ENCODE measurements around the gene KIAA0930.

KIAA0930 gene

DNA sequence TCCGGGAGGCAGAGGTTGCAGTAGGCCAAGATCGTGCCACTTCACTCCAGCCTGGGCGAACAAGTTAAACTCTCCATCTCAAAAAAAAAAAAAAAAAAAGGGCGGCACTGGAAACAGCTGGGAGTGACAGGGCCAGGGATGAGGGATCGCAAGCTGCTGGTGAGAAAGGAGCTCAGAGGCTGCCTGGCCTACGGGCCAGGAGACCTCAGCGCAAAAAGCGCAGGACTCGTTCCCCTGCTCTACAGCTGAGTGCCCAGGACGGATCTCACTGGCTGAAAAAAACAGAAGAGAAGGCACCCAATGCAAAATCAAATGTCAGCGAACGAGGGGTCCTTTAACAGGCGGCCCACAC, 77.6 kb downstream of the KIAA0930 start:
- TF ChIP-seq, protein P1, sequence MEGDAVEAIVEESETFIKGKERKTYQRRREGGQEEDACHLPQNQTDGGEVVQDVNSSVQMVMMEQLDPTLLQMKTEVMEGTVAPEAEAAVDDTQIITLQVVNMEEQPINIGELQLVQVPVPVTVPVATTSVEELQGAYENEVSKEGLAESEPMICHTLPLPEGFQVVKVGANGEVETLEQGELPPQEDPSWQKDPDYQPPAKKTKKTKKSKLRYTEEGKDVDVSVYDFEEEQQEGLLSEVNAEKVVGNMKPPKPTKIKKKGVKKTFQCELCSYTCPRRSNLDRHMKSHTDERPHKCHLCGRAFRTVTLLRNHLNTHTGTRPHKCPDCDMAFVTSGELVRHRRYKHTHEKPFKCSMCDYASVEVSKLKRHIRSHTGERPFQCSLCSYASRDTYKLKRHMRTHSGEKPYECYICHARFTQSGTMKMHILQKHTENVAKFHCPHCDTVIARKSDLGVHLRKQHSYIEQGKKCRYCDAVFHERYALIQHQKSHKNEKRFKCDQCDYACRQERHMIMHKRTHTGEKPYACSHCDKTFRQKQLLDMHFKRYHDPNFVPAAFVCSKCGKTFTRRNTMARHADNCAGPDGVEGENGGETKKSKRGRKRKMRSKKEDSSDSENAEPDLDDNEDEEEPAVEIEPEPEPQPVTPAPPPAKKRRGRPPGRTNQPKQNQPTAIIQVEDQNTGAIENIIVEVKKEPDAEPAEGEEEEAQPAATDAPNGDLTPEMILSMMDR (IDR thresholded peaks at IDR 0.05): no peak

DNA sequence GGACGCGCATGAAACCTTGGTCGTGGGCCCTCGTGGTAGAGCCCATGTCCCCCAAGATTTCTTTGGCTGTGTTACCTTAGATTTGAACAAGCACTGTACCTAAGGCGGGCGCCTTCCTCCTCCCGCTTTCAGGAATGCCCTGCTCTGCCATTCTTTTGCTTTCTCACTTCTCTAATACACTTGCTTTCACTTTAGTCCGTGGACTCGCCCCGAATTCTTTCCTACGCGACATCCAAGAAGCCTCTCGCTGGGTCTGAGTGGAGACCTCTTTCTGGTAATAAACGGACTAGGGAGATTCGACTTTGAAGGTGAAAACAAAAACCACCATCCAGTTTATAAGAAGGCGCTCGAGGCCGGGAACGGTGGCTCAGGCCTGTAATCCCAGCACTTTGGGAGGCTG, 78.2 kb downstream of the KIAA0930 start:
- TF ChIP-seq, protein P1 (IDR thresholded peaks at IDR 0.05): no peak

DNA sequence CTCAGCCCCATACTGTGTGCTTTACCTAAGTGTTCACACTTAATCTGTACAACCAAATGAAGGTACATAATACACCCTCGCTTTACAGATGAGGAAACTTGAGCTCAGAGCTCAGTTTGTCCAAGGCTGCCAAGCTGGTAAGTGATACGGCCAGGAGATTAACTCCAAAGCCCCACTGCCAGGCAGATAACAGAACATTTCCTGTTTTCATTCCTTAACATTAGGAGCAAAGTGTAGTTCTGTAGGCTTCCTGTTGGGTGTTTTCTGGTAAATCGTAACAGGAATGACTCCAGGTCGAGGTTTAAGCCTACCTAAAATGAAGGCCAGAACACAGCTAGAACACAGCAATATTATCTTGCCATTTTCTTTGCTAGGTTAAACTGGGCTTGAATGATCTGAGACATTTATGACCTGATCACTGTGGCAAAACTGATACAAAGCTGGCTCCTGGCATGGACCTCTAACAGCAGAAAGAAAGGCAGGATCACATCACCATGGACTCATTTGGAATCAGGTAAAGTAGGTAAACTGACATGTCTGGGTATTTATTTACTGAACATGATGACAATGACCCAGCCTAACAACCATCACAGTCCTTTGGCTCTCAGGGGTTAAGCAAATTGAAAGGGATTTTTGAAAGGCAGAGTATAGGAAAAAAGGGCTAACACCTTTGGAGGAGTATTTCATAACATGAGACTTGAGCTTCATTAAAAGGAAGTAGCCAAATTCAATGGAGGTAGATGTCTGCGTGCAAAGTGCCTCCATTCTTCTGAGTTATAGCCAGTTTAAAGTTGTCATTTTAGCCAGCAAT, 80.8 kb downstream of the KIAA0930 start:
- TF ChIP-seq, protein P1 (IDR thresholded peaks at IDR 0.05): no peak

DNA sequence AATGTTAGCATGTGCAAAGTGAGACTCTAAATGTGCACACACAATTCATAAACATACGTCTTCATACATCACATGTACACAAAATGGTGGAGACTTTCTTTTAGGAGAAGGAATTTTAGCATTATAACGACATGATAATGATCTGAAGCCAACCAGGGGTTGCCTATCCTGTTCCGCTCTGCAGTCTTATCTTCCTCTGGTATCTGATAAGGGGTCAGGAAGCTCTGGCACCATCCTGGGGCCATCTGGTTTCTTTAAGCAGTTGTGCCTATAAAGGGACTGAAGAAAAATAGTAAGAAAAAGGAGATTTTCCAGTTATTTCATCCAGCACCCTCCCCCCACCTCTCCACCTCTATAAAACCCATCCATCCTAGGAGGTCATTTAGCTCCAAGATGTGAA, 82.8 kb downstream of the KIAA0930 start:
- TF ChIP-seq, protein P1 (IDR thresholded peaks at IDR 0.05): no peak

GRCh38 chr22:45155050-45155840, 85.4 kb downstream of the KIAA0930 start:
- TF ChIP-seq, protein P1 (IDR thresholded peaks at IDR 0.05): no peak

GRCh38 chr22:45154383-45154782, 86.3 kb downstream of the KIAA0930 start:
- TF ChIP-seq, protein P1 (IDR thresholded peaks at IDR 0.05): no peak

DNA sequence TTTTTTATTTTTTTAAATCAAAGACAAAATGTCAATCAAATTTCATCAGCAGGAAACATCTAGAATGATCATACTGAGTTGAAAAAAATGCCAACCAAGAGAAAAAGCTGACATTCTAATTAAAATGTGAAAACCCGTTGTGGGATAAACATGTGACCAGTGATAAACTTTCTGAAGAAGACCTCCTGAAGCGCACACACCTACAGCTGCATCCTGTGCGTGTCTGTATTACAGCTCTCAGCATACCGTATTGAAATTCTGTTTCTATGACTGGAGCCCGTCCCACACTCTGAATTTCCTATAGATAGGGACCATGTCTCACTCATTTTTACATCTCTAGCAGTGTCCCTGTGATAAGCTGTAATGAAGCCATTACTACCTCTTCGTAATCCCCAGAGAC, 89.2 kb downstream of the KIAA0930 start:
- TF ChIP-seq, protein P1 (IDR thresholded peaks at IDR 0.05): no peak
